ENCODE measurements around the gene FBXW7. TPM values are rescaled to one million over a fixed set of nuclear protein-coding genes. Genes with fewer than 3 reads are reported as not detected.

FBXW7 gene
- total RNA-seq, 3 donors from 2014 or later: 55.7 to 247 (median 117) TPM

- no peak overlapping the region for H3K27ac ChIP-seq
- DNase-seq (ENCODE audit: low spot score in 2 of 2): no peak
- TF ChIP-seq POLR2A (IDR thresholded peaks at IDR 0.05) (no peak), CTCF (IDR thresholded peaks at IDR 0.05) (no peak), POLR2AphosphoS5 (IDR thresholded peaks at IDR 0.05) (no peak)
- no peak overlapping the region for H3K4me3 ChIP-seq
- H3K9me3 ChIP-seq: no peaks in the 10 kb centered on the region
- no peaks in the 10 kb centered on the region for H3K27me3 ChIP-seq
- no peaks in the 10 kb centered on the region for H3K4me1 ChIP-seq
- intact Hi-C loops (cut with DNase I; ENCODE audit: low total_unique reads): no loop called here
- H3K36me3 ChIP-seq: no peaks in the 10 kb centered on the region
These were observed 226.5 kb downstream of the FBXW7 start for GRCh38 chr4:152309418-152309817.

- Histone ChIP-seq H3K9me3 (no peaks in the 10 kb centered on the region), H3K27me3 (no peaks in the 10 kb centered on the region), H3K4me1 (no peaks in the 10 kb centered on the region), H3K4me3 (no peak overlapping the region), H3K27ac (no peak overlapping the region), H3K36me3 (no peaks in the 10 kb centered on the region)
- no peak for DNase-seq (ENCODE audit: low spot score in 2 of 2)
- no peak for TF ChIP-seq CTCF (IDR thresholded peaks at IDR 0.05)
- no peak for TF ChIP-seq POLR2AphosphoS5 (IDR thresholded peaks at IDR 0.05)
- no peak for TF ChIP-seq POLR2A (IDR thresholded peaks at IDR 0.05)
- intact Hi-C loops (cut with DNase I; ENCODE audit: low total_unique reads): no loop called here
These were observed 226.9 kb downstream of the FBXW7 start for GRCh38 chr4:152308951-152309350.

GRCh38 chr4:152307669-152308068 lies 228.2 kb downstream of the FBXW7 start:
- no peak for TF ChIP-seq POLR2A (IDR thresholded peaks at IDR 0.05)
- TF ChIP-seq POLR2AphosphoS5 (IDR thresholded peaks at IDR 0.05): no peak
- no peak for TF ChIP-seq CTCF (IDR thresholded peaks at IDR 0.05)
- Histone ChIP-seq H3K9me3 (no peaks in the 10 kb centered on the region), H3K27ac (no peak overlapping the region), H3K4me3 (no peak overlapping the region), H3K4me1 (no peaks in the 10 kb centered on the region), H3K27me3 (no peaks in the 10 kb centered on the region), H3K36me3 (no peaks in the 10 kb centered on the region)
- intact Hi-C loops (cut with DNase I; ENCODE audit: low total_unique reads): no loop called here
- no peak for DNase-seq (ENCODE audit: low spot score in 2 of 2)

GRCh38 chr4:152306541-152306940 lies 229.4 kb downstream of the FBXW7 start:
- intact Hi-C loops (cut with DNase I; ENCODE audit: low total_unique reads): no loop called here
- TF ChIP-seq CTCF (IDR thresholded peaks at IDR 0.05) (no peak), POLR2AphosphoS5 (IDR thresholded peaks at IDR 0.05) (no peak)
- Histone ChIP-seq H3K4me1 (no peaks in the 10 kb centered on the region), H3K27me3 (no peaks in the 10 kb centered on the region), H3K4me3 (no peak overlapping the region), H3K27ac (no peak overlapping the region), H3K36me3 (no peaks in the 10 kb centered on the region), H3K9me3 (no peaks in the 10 kb centered on the region)
- DNase-seq (ENCODE audit: low spot score in 2 of 2): no peak

GRCh38 chr4:152304220-152304619 lies 231.7 kb downstream of the FBXW7 start:
- intact Hi-C loops (cut with DNase I; ENCODE audit: low total_unique reads): no loop called here
- no peak for DNase-seq (ENCODE audit: low spot score in 2 of 2)

More at GRCh38 chr4:152304220-152304619, 231.7 kb downstream of the FBXW7 start:
- no peaks in the 10 kb centered on the region for H3K36me3 ChIP-seq
- TF ChIP-seq POLR2AphosphoS5 (IDR thresholded peaks at IDR 0.05) (no peak), POLR2A (IDR thresholded peaks at IDR 0.05) (no peak), CTCF (IDR thresholded peaks at IDR 0.05) (no peak)
- no peaks in the 10 kb centered on the region for H3K4me1 ChIP-seq
- no peak overlapping the region for H3K4me3 ChIP-seq
- H3K27me3 ChIP-seq: no peaks in the 10 kb centered on the region
- no peak overlapping the region for H3K27ac ChIP-seq
- H3K9me3 ChIP-seq: no peaks in the 10 kb centered on the region

Data from breast epithelium (tissue), 4 donors.